ENCODE measurements around the gene HPCAL4.

DNA sequence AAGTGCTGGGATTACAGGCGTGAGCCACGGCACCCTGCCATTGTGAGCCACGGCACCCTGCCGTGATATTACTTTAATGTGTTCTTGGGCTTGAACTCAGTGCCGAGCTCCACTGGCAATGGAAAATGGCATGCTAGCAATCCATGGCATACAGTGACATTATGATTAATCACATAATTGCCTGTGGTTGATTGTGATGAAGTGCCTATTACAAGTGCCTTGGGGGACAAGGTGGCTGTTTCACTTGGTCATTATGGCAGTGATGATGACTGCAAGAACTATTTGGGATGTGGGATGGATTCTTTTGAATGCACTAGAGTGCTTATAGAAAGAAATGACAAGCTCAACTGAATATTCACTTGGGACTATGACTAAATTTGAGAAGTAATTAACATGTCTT lies 22.3 kb upstream of the HPCAL4 start:
- TF ChIP-seq, protein P1, sequence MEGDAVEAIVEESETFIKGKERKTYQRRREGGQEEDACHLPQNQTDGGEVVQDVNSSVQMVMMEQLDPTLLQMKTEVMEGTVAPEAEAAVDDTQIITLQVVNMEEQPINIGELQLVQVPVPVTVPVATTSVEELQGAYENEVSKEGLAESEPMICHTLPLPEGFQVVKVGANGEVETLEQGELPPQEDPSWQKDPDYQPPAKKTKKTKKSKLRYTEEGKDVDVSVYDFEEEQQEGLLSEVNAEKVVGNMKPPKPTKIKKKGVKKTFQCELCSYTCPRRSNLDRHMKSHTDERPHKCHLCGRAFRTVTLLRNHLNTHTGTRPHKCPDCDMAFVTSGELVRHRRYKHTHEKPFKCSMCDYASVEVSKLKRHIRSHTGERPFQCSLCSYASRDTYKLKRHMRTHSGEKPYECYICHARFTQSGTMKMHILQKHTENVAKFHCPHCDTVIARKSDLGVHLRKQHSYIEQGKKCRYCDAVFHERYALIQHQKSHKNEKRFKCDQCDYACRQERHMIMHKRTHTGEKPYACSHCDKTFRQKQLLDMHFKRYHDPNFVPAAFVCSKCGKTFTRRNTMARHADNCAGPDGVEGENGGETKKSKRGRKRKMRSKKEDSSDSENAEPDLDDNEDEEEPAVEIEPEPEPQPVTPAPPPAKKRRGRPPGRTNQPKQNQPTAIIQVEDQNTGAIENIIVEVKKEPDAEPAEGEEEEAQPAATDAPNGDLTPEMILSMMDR (IDR thresholded peaks at IDR 0.05), result no peak
- TF ChIP-seq POLR2A (IDR thresholded peaks at IDR 0.05), result no peak
